Sigmoid colon (tissue), 4 donors: ENCODE measurements around the gene CENPF.

Source experiments
- EP300 ChIP-seq, 4 donors: sonication (generic); formaldehyde crosslinking; IDR thresholded peaks; one replicate each; pipeline ENCODE4 v1.6.1; 2017; ENCODE audit warnings: antibody characterized with exemption in 4 of 4
- POLR2A ChIP-seq, 2 donors: fragments of 450-650 bp; IDR thresholded peaks; one replicate each; pipeline ENCODE4 v1.6.1; 2016; ENCODE audit warnings: antibody characterized with exemption in 2 of 2, mild to moderate bottlenecking in 2 of 2, moderate library complexity in 2 of 2
- TF ChIP-seq, protein P1 (sequence below), 4 experiments: fragments of 450-650 bp in 3 of 4; fragments of 200-600 bp in 1 of 4; IDR thresholded peaks; one replicate each; pipeline ENCODE4 v1.5.1; 2016 to 2019; ENCODE audit warnings: antibody characterized with exemption in 4 of 4, mild to moderate bottlenecking in 3 of 4, moderate library complexity in 2 of 4

DNA sequence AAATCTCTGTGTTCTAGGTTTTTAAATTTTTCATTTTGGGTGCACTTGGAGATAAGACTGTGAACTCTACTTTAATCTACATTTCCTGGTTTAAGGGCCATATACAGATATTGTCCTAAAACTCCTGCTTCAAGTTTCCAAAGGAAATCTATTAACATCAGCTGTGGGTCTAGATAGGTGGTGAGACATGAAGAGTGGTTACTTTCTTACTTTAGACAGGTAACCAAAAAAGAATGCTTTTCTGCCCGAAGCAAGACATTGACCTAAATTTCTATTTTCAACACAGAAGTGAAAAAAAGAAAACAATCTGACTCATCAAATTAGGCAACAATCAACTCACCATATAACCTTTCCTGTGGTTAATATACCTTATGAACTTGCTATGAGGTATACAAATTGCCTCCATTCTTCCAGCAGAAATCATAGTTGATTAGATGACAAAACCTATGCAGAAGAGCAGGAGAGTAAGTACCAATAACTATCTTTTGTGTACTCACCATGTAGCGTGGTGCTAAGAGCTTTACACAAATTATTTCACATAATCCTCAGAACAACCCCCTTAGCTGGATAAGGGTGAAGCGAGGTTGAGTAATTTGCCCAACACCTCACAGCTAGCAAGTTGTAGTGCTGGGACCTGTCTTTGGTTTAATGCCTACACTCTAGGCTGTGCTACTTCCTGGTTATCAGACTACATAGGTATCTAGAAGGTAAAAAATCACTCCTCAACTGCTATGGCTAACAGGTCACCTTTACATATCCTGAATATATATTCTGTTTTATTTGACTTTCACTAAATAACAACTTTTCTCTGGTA lies 28.2 kb upstream of the CENPF start:
- TF ChIP-seq, protein P1, sequence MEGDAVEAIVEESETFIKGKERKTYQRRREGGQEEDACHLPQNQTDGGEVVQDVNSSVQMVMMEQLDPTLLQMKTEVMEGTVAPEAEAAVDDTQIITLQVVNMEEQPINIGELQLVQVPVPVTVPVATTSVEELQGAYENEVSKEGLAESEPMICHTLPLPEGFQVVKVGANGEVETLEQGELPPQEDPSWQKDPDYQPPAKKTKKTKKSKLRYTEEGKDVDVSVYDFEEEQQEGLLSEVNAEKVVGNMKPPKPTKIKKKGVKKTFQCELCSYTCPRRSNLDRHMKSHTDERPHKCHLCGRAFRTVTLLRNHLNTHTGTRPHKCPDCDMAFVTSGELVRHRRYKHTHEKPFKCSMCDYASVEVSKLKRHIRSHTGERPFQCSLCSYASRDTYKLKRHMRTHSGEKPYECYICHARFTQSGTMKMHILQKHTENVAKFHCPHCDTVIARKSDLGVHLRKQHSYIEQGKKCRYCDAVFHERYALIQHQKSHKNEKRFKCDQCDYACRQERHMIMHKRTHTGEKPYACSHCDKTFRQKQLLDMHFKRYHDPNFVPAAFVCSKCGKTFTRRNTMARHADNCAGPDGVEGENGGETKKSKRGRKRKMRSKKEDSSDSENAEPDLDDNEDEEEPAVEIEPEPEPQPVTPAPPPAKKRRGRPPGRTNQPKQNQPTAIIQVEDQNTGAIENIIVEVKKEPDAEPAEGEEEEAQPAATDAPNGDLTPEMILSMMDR (IDR thresholded peaks at IDR 0.05) = no peak
- TF ChIP-seq POLR2A (IDR thresholded peaks at IDR 0.05) (no peak), EP300 (IDR thresholded peaks at IDR 0.05) (no peak)
